Skin of body (tissue), 2 donors: Measurements from ENCODE around the gene DUSP28. TPM values are rescaled to one million over a fixed set of nuclear protein-coding genes. Genes with fewer than 3 reads are reported as not detected.

Experiments
- DNase-seq: peaks from one replicate; lab custom pipeline; 2025; lab: John Stamatoyannopoulos, UW
- total RNA-seq: library from RNA; depleted of rRNA; stranded (reverse); fragments of >200 nt; gene quantifications from one replicate; pipeline ENCODE4 v1.2.3, GENCODE V29; 2014

DUSP28 gene
- total RNA-seq, 1 donor from 2014 or later: 2.4 TPM

GRCh38 chr2:240572141-240573031 is 12.2 kb downstream of the DUSP28 start:
- DNase-seq: no peak

GRCh38 chr2:240573071-240573515 is 12.9 kb downstream of the DUSP28 start:
- DNase-seq: no peak

- no peak for DNase-seq
Measured at GRCh38 chr2:240573516-240574385, 13.6 kb downstream of the DUSP28 start.

- DNase-seq: no peak
Measured at GRCh38 chr2:240574386-240575100, 14.4 kb downstream of the DUSP28 start.

- DNase-seq: no peak
Measured at GRCh38 chr2:240575101-240575965, 15.2 kb downstream of the DUSP28 start.

- DNase-seq: no peak
Measured at GRCh38 chr2:240576036-240576435, 15.9 kb downstream of the DUSP28 start.

- DNase-seq: no peak
Measured at GRCh38 chr2:240576436-240577205, 16.5 kb downstream of the DUSP28 start.

- no peak for DNase-seq
Measured at GRCh38 chr2:240577281-240578109, 17.3 kb downstream of the DUSP28 start.

GRCh38 chr2:240578110-240578450 is 17.9 kb downstream of the DUSP28 start:
- no peak for DNase-seq

GRCh38 chr2:240578488-240578887 is 18.3 kb downstream of the DUSP28 start:
- no peak for DNase-seq

- no peak for DNase-seq
Measured at GRCh38 chr2:240579071-240579762, 19.1 kb downstream of the DUSP28 start.

- no peak for DNase-seq
Measured at GRCh38 chr2:240579771-240580614, 19.8 kb downstream of the DUSP28 start.

GRCh38 chr2:240581811-240582210 is 21.7 kb downstream of the DUSP28 start:
- no peak for DNase-seq

- DNase-seq: no peak
Measured at GRCh38 chr2:240582781-240583180, 22.6 kb downstream of the DUSP28 start.

- DNase-seq: no peak
Measured at GRCh38 chr2:240583774-240584173, 23.6 kb downstream of the DUSP28 start.

- DNase-seq: no peak
Measured at GRCh38 chr2:240584486-240585031, 24.4 kb downstream of the DUSP28 start.

GRCh38 chr2:240585101-240585500 is 24.9 kb downstream of the DUSP28 start:
- DNase-seq: no peak
